H1 (cell line): ENCODE data around the gene ASXL1. TPM values are rescaled to one million over a fixed set of nuclear protein-coding genes. Genes with fewer than 3 reads are reported as not detected.

Source experiments
- EGR1 ChIP-seq: IDR thresholded peaks from 2 replicates; pipeline ENCODE4 v1.6.1; 2011; ENCODE audit warnings: low read depth, low read length, borderline replicate concordance
- EZH2 ChIP-seq: fragments of 200-600 bp; sonication (generic); IDR thresholded peaks from 2 replicates; pipeline ENCODE4 v1.7.1; 2012; ENCODE audit warnings: low read depth, mild to moderate bottlenecking, moderate library complexity, low read length, inconsistent platforms; ENCODE audit not compliant: severe bottlenecking
- HDAC6 ChIP-seq: IDR thresholded peaks from one replicate; pipeline ENCODE4 v1.7.1; 2012; ENCODE audit warnings: low read depth, mild to moderate bottlenecking, inconsistent platforms, low read length, moderate library complexity
- MAFK ChIP-seq: IDR thresholded peaks from 2 replicates; pipeline ENCODE4 v1.6.1; 2012; ENCODE audit warnings: low read depth, mild to moderate bottlenecking, improper control_type of control experiment, low read length
- NANOG ChIP-seq: IDR thresholded peaks from 2 replicates; pipeline ENCODE4 v1.6.1; 2011; ENCODE audit warnings: low read length, low read depth, mild to moderate bottlenecking, inconsistent platforms; ENCODE audit not compliant: insufficient read depth, poor library complexity, severe bottlenecking
- RXRA ChIP-seq: IDR thresholded peaks from 2 replicates; pipeline ENCODE4 v1.6.1; 2011; ENCODE audit warnings: low read depth, mild to moderate bottlenecking, low read length, moderate library complexity; ENCODE audit not compliant: insufficient read depth
- TAF1 ChIP-seq: IDR thresholded peaks from 2 replicates; pipeline ENCODE4 v1.6.1; 2011; ENCODE audit warnings: mild to moderate bottlenecking, low read depth, low read length
- TBP ChIP-seq: IDR thresholded peaks from 2 replicates; pipeline ENCODE4 v1.6.1; 2011; ENCODE audit warnings: low read depth, low read length, improper control_type of control experiment
- TEAD4 ChIP-seq: IDR thresholded peaks from 2 replicates; pipeline ENCODE4 v1.6.1; 2012; ENCODE audit warnings: low read depth, low read length, inconsistent platforms, mixed read lengths
- polyA plus RNA-seq, 7 experiments: library from polyadenylated mRNA; depleted of rRNA in 3 of 7; stranded (reverse) in 5 of 7; unstranded in 2 of 7; fragments of >200 nt in 5 of 7; fragments of 200-250 nt in 2 of 7; gene quantifications; 1 replicate in 5 of 7; 2 replicates in 1 of 7; 4 replicates in 1 of 7; pipeline versions ENCODE4 v1.2.1 to v1.2.3, GENCODE V29; 2011 to 2013; ENCODE audit warnings: missing spikeins in 2 of 7, mixed read lengths in 2 of 7
- total RNA-seq: library from RNA; stranded (reverse); fragmentation: NEBNext Ultra II Directional; extraction: Animal tissue kit (Norgen Biotek cat#: 25700); gene quantifications from 2 replicates; pipeline ENCODE4 v1.2.1, GENCODE V29; 2021

The ASXL1 gene
- total and polyA plus RNA-seq, 2 of the 8 experiments (the other 6 are each of a cell fraction or from before 2014, with no cell fraction given), result 10.6 to 26.5 TPM

- TF ChIP-seq MAFK (no peak), HDAC6 (no peak), RXRA (no peak), TBP (no peak), TEAD4 (no peak), EZH2 (no peak), EGR1 (no peak), NANOG (no peak), TAF1 (no peak)
These were observed 32.2 kb upstream of the ASXL1 start (continued) for GRCh38 chr20:32325706-32326503.
